Naive thymus-derived CD4-positive, alpha-beta T cell (primary cell): ENCODE measurements around the gene NKAIN2. TPM values are rescaled to one million over a fixed set of nuclear protein-coding genes. Genes with fewer than 3 reads are reported as not detected.

Experiments used
- ATAC-seq: fragments of 150-1000 bp; cut with Tn5 transposase; 2 replicates; pipeline ENCODE4 v1.10.0; 2021; ENCODE audit warnings: mild to moderate bottlenecking, moderate library complexity
- CTCF ChIA-PET: fragments of 350-600 bp; sonication (Branson Sonifier 250); formaldehyde crosslinking; loops from one replicate; lab custom pipeline; 2021; ENCODE audit warnings: antibody characterized with exemption; lab: Charles Lee
- POLR2A ChIA-PET: fragments of 350-600 bp; sonication (Branson Sonifier 250); formaldehyde crosslinking; loops from one replicate; lab custom pipeline; 2021; ENCODE audit warnings: antibody characterized with exemption, inconsistent platforms; lab: Charles Lee
- DNase-seq, 9 donors: peaks; one replicate each; pipeline versions ENCODE4 v3.0.0 to v3.0.0-alpha.2; 2020 to 2022; ENCODE audit warnings: mixed read lengths in 1 of 9
- H3K27ac ChIP-seq: one replicate; pipeline ENCODE4 v1.7.0; 2013; ENCODE audit warnings: mild to moderate bottlenecking, low read depth, low read length, moderate library complexity
- H3K27me3 ChIP-seq, 2 donors: one replicate each; pipeline ENCODE4 v1.7.0; 2013; ENCODE audit warnings: low read length in 2 of 2, mild to moderate bottlenecking in 2 of 2, moderate library complexity in 2 of 2; ENCODE audit not compliant: control insufficient read depth in 2 of 2, insufficient read depth in 2 of 2
- H3K36me3 ChIP-seq, 3 experiments: 1 replicate in 2 of 3; 2 replicates in 1 of 3; pipeline ENCODE4 v1.7.0; 2013; ENCODE audit warnings: low read length in 3 of 3, mild to moderate bottlenecking in 3 of 3, moderate library complexity in 1 of 3; ENCODE audit not compliant: insufficient read depth in 3 of 3, control insufficient read depth in 2 of 3
- H3K4me1 ChIP-seq, 2 donors: one replicate each; pipeline ENCODE4 v1.7.0; 2013; ENCODE audit warnings: low read length in 2 of 2, mild to moderate bottlenecking in 2 of 2, moderate library complexity in 1 of 2; ENCODE audit not compliant: control insufficient read depth in 2 of 2, insufficient read depth in 2 of 2
- H3K4me3 ChIP-seq: 2 replicates; pipeline ENCODE4 v1.7.0; 2013; ENCODE audit warnings: mild to moderate bottlenecking, low read length
- H3K9me3 ChIP-seq, 3 experiments: 1 replicate in 2 of 3; 2 replicates in 1 of 3; pipeline ENCODE4 v1.7.0; 2013; ENCODE audit warnings: low read length in 3 of 3; ENCODE audit not compliant: control insufficient read depth in 2 of 3
- H3K27ac Mint-ChIP-seq, 9 donors: one replicate each; pipeline ENCODE4 v1.8.0; 2020 to 2022; ENCODE audit warnings: mixed read lengths in 9 of 9, mild to moderate bottlenecking in 8 of 9, moderate library complexity in 5 of 9, inconsistent platforms in 2 of 9
- H3K27me3 Mint-ChIP-seq, 5 donors: one replicate each; pipeline ENCODE4 v1.8.0; 2021 to 2022; ENCODE audit warnings: mixed read lengths in 5 of 5, mild to moderate bottlenecking in 1 of 5
- H3K36me3 Mint-ChIP-seq, 5 donors: one replicate each; pipeline ENCODE4 v1.8.0; 2020 to 2022; ENCODE audit warnings: mixed read lengths in 5 of 5, mild to moderate bottlenecking in 3 of 5, inconsistent platforms in 1 of 5
- H3K4me1 Mint-ChIP-seq, 7 donors: one replicate each; pipeline ENCODE4 v1.8.0; 2020 to 2022; ENCODE audit warnings: mixed read lengths in 7 of 7, mild to moderate bottlenecking in 3 of 7, inconsistent platforms in 1 of 7
- H3K4me3 Mint-ChIP-seq, 10 donors: one replicate each; pipeline ENCODE4 v1.8.0; 2020 to 2022; ENCODE audit warnings: mild to moderate bottlenecking in 10 of 10, mixed read lengths in 10 of 10, moderate library complexity in 6 of 10, inconsistent platforms in 2 of 10
- H3K9me3 Mint-ChIP-seq, 11 donors: one replicate each; pipeline ENCODE4 v1.8.0; 2020 to 2022; ENCODE audit warnings: mixed read lengths in 11 of 11, mild to moderate bottlenecking in 4 of 11, inconsistent platforms in 1 of 11, moderate library complexity in 1 of 11
- intact Hi-C, 2 donors: fragments of 100-400 bp; cut with micrococcal nuclease; formaldehyde crosslinking; loops; one replicate each; pipeline ENCODE4 v1.15.1; 2023
- polyA plus RNA-seq, 2 donors: library from polyadenylated mRNA; unstranded; fragments of 300-500 nt; fragmentation: Illumina TruSeq; gene quantifications; one replicate each; pipeline ENCODE4 v1.2.3, GENCODE V29; 2021
- total RNA-seq, 6 experiments: library from RNA in 5 of 6; stranded (reverse) in 5 of 6; gene quantifications; 1 replicate in 5 of 6; 2 replicates in 1 of 6; pipeline ENCODE4 v1.2.3 and lab custom pipeline; 2021 to 2026

NKAIN2 gene
- total and polyA plus RNA-seq, 7 experiments from 2014 or later, result 0.21 to 2.9 TPM; not detected in 5

DNA sequence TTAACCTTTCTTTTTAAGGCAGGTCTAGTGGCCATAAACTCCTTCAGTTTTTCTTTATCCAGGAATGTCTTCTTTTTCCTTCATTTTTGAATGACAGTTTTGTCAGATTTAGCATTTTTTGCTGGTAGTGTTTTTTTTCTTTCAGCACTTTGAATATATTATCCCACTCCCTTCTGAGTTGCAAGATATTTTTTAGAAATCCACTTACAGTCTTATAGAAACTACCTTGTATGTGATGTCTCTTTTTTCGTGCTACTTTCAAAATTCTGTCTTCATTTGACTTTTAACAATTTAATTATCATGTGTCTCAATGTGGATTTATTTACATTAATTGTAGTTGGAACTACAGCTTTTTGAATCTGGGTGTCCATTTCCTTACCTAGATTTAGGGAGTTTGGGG, 874.2 kb downstream of the NKAIN2 start:
- H3K27ac ChIP-seq, result no peak overlapping the region
- peaks cover 6 to 54% (median 14%) of the 10 kb centered on the region in 11 donors for H3K9me3 Mint-ChIP-seq
- H3K4me3 Mint-ChIP-seq, result no peak overlapping the region
- H3K4me3 ChIP-seq, result no peak overlapping the region
- H3K4me1 Mint-ChIP-seq, result no peaks in the 10 kb centered on the region
- ATAC-seq, result no peak
- ChIA-PET POLR2A (no interaction called here), CTCF (no interaction called here)
- intact Hi-C loops, result no loop called here
- peaks cover 0 to 4% (median 0%) of the 10 kb centered on the region in 3 experiments for H3K9me3 ChIP-seq
- peaks cover 0 to 7% (median 0%) of the 10 kb centered on the region in 5 donors for H3K36me3 Mint-ChIP-seq
- H3K27me3 ChIP-seq, result no peaks in the 10 kb centered on the region
- no peak overlapping the region for H3K27ac Mint-ChIP-seq
- H3K4me1 ChIP-seq, result no peaks in the 10 kb centered on the region
- no peaks in the 10 kb centered on the region for H3K36me3 ChIP-seq
- H3K27me3 Mint-ChIP-seq, result no peaks in the 10 kb centered on the region
- no peak for DNase-seq

DNA sequence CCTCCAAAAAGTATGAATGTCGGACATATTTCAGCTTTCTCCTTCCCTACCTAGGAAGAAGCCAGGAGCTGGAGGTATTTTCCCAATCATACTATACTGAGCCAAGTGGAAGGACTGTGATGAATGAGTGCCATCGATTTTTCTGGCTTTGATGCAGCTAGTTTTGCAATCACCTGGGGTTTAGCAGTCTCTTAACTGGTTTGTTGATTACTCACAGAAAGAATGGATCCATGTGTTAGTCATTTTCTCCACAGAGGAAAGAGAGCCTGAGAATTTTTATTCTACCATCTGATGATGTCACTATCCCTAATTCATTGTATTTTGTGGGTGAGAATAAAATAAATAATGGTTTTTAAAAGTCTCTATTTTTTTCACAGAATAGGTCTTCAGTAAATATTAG, 875.7 kb downstream of the NKAIN2 start:
- H3K4me3 ChIP-seq, result no peak overlapping the region
- H3K27me3 ChIP-seq, result no peaks in the 10 kb centered on the region
- no peaks in the 10 kb centered on the region for H3K4me1 ChIP-seq
- intact Hi-C loops, result no loop called here
- ATAC-seq (no peak), DNase-seq (no peak)
- CTCF ChIA-PET, result no interaction called here
- H3K27ac Mint-ChIP-seq, result no peak overlapping the region
- H3K36me3 Mint-ChIP-seq, result peaks cover 0 to 7% (median 0%) of the 10 kb centered on the region in 5 donors
- peaks cover 6 to 46% (median 14%) of the 10 kb centered on the region in 11 donors for H3K9me3 Mint-ChIP-seq
- H3K27ac ChIP-seq, result no peak overlapping the region
- no peaks in the 10 kb centered on the region for H3K36me3 ChIP-seq
- no peaks in the 10 kb centered on the region for H3K27me3 Mint-ChIP-seq
- no peaks in the 10 kb centered on the region for H3K4me1 Mint-ChIP-seq
- no peak overlapping the region for H3K4me3 Mint-ChIP-seq
- H3K9me3 ChIP-seq, result peaks cover 0 to 4% (median 0%) of the 10 kb centered on the region in 3 experiments
- POLR2A ChIA-PET, result no interaction called here

DNA sequence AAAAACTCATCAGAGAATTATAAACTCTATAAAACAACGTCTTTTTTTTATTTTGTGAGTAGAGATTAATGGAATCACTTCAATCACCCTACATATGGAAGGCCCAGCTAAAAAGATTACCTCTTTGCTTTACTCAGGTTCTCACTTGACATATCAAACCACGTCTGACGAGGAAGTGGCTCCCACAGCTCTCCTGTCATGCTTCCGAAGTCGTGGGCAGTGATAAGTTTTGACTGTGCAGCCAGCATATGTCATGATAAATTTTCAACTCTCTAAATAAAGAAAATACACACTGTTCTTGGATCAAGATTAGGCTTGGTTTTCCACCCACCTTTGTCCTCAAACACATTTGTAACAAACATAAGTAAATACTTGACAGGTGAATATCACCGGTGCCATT, 879.1 kb downstream of the NKAIN2 start:
- POLR2A ChIA-PET, result no interaction called here
- CTCF ChIA-PET, result no interaction called here

DNA sequence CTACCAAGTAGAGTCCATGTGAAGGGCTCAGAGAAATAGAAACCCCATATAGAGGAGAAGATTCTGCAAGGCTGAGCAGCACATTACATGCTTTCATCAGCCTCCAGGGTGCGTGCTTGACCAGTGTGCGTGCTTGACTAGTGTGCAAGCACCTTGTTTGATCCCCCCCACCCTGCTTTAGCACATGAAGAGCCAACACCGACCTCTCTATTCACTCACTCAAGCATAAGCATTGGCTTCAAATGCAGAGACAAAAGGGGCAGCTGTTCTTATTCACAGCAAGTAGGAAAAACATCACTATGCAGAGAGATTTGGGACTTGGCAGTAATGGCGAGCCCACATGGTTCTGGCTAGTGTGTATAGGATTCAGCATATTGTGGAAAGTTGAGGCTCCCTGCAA, 879.8 kb downstream of the NKAIN2 start:
- Mint-ChIP-seq H3K27me3 (no peaks in the 10 kb centered on the region), H3K4me3 (no peak overlapping the region), H3K36me3 (no peaks in the 10 kb centered on the region), H3K9me3 (peaks cover 0 to 15% (median 5%) of the 10 kb centered on the region in 11 donors), H3K4me1 (no peaks in the 10 kb centered on the region), H3K27ac (no peak overlapping the region)
- Histone ChIP-seq H3K36me3 (no peaks in the 10 kb centered on the region), H3K9me3 (peaks cover 0 to 4% (median 0%) of the 10 kb centered on the region in 3 experiments), H3K27me3 (no peaks in the 10 kb centered on the region), H3K4me1 (no peaks in the 10 kb centered on the region), H3K27ac (no peak overlapping the region), H3K4me3 (no peak overlapping the region)
- ChIA-PET POLR2A (no interaction called here), CTCF (no interaction called here)
- DNase-seq, result no peak
- no peak for ATAC-seq
- intact Hi-C loops, result no loop called here

More for the DNA sequence above, 879.1 kb downstream of the NKAIN2 start:
- ATAC-seq, result no peak
- no peak overlapping the region for H3K4me3 Mint-ChIP-seq
- H3K27ac Mint-ChIP-seq, result no peak overlapping the region
- H3K36me3 Mint-ChIP-seq, result peaks cover 0 to 7% (median 0%) of the 10 kb centered on the region in 5 donors
- H3K27ac ChIP-seq, result no peak overlapping the region
- H3K4me3 ChIP-seq, result no peak overlapping the region
- no peaks in the 10 kb centered on the region for H3K4me1 Mint-ChIP-seq
- intact Hi-C loops, result no loop called here
- no peaks in the 10 kb centered on the region for H3K36me3 ChIP-seq
- DNase-seq, result no peak
- peaks cover 0 to 22% (median 9%) of the 10 kb centered on the region in 11 donors for H3K9me3 Mint-ChIP-seq
- no peaks in the 10 kb centered on the region for H3K4me1 ChIP-seq
- no peaks in the 10 kb centered on the region for H3K27me3 ChIP-seq
- H3K27me3 Mint-ChIP-seq, result no peaks in the 10 kb centered on the region
- H3K9me3 ChIP-seq, result peaks cover 0 to 4% (median 0%) of the 10 kb centered on the region in 3 experiments

DNA sequence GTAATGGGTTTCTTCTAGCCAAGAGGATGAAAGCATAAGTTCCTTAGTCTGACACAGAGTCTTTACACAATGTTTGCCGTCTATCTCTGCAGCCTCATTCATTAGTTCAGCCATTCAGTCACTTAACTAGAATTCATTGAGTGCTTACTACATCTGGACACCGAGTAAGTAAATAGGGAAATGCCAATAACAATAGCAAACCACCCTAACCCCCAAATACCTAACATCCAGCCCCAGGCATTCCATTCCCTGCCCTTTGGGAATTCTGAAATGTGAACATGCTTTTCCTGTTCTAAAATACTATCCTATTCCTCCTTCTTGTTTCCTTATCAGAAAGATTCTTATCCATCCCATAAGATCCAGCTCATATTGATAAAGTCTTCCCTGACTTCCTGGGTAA, 881.0 kb downstream of the NKAIN2 start:
- H3K9me3 ChIP-seq, result no peaks in the 10 kb centered on the region
- no peaks in the 10 kb centered on the region for H3K4me1 ChIP-seq
- Mint-ChIP-seq H3K27ac (no peak overlapping the region), H3K4me1 (no peaks in the 10 kb centered on the region), H3K9me3 (peaks cover 0 to 7% (median 0%) of the 10 kb centered on the region in 11 donors), H3K27me3 (no peaks in the 10 kb centered on the region), H3K36me3 (no peaks in the 10 kb centered on the region), H3K4me3 (no peak overlapping the region)
- DNase-seq, result no peak
- no peaks in the 10 kb centered on the region for H3K27me3 ChIP-seq
- ChIA-PET CTCF (no interaction called here), POLR2A (no interaction called here)
- intact Hi-C loops, result no loop called here
- no peak for ATAC-seq
- no peak overlapping the region for H3K27ac ChIP-seq
- H3K36me3 ChIP-seq, result no peaks in the 10 kb centered on the region
- H3K4me3 ChIP-seq, result no peak overlapping the region

DNA sequence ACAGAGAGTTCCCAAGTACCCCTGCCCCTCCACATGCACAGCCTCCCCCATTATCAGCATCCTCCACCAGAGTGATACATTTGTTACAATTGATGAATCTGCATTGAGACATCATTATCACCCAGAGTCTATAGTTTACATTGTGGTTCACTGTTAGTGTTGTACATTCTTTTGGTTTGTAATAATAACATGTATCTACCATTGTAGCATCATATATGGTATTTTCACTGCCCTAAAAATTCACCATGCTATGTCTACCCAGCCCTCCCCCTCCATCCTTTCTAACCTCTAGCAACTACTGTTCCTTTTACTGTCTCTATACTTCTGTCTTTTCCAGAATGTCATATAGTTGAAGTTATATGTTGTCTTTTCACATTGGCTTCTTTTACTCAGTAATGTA, 884.7 kb downstream of the NKAIN2 start:
- DNase-seq (no peak), ATAC-seq (no peak)
- ChIA-PET POLR2A (no interaction called here), CTCF (no interaction called here)
- no peak overlapping the region for H3K27ac ChIP-seq
- peaks cover 0 to 5% (median 0%) of the 10 kb centered on the region in 5 donors for H3K27me3 Mint-ChIP-seq
- intact Hi-C loops, result no loop called here
- H3K4me1 ChIP-seq, result no peaks in the 10 kb centered on the region
- H3K27ac Mint-ChIP-seq, result no peak overlapping the region
- H3K9me3 Mint-ChIP-seq, result peaks cover 0 to 7% (median 0%) of the 10 kb centered on the region in 11 donors
- no peaks in the 10 kb centered on the region for H3K27me3 ChIP-seq
- no peaks in the 10 kb centered on the region for H3K36me3 ChIP-seq
- no peaks in the 10 kb centered on the region for H3K4me1 Mint-ChIP-seq
- H3K4me3 Mint-ChIP-seq, result no peak overlapping the region
- no peaks in the 10 kb centered on the region for H3K9me3 ChIP-seq
- H3K4me3 ChIP-seq, result no peak overlapping the region
- H3K36me3 Mint-ChIP-seq, result no peaks in the 10 kb centered on the region

DNA sequence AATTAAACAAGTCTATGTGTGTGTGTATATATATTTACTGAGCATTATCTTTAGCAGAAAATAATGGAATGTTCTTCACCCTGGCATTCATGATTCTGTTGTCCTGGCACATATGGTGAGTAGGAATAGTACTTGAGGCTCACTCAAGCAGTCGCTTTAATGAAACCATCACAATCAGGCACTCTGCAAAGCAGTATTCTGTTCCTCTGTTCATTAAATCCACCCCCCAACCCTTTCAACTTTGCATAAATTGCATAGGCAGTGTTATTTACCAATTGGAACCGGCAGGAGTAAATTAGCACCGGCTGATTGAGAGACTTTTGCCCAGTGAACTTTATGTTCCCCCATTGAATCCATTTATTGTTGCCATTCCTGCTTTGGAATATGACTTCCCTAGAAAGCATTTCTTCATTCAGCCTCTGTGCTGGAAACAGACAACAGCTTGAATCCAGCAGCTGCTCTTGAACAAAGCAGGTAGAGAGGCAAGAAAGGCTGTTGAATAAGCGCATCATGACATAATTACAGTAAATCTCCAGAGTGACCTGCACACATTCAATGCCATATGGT, 890.6 kb downstream of the NKAIN2 start:
- ATAC-seq (no peak), DNase-seq (no peak)
- H3K9me3 ChIP-seq, result no peaks in the 10 kb centered on the region
- H3K4me3 ChIP-seq, result no peak overlapping the region
- no peak overlapping the region for H3K27ac ChIP-seq
- Mint-ChIP-seq H3K4me1 (no peaks in the 10 kb centered on the region), H3K4me3 (no peak overlapping the region), H3K9me3 (peaks cover 0 to 6% (median 0%) of the 10 kb centered on the region in 11 donors), H3K27ac (no peak overlapping the region), H3K36me3 (no peaks in the 10 kb centered on the region), H3K27me3 (peaks cover 0 to 5% (median 0%) of the 10 kb centered on the region in 5 donors)
- ChIA-PET CTCF (no interaction called here), POLR2A (no interaction called here)
- H3K36me3 ChIP-seq, result no peaks in the 10 kb centered on the region
- intact Hi-C loops, result no loop called here
- no peaks in the 10 kb centered on the region for H3K27me3 ChIP-seq
- H3K4me1 ChIP-seq, result no peaks in the 10 kb centered on the region
